AG04450 (cell line): ENCODE results near the gene FANCD2. TPM values are rescaled to one million over a fixed set of nuclear protein-coding genes. Genes with fewer than 3 reads are reported as not detected.

ENCODE experiments used
- CTCF ChIA-PET: fragments of 300-600, 350-600 bp; formaldehyde crosslinking; extraction: SDS; loops from one replicate; lab custom pipeline; 2022; ENCODE audit warnings: antibody characterized with exemption, inconsistent platforms; lab: Charles Lee
- POLR2A ChIA-PET: fragments of 350-600 bp; formaldehyde crosslinking; extraction: SDS; loops from one replicate; lab custom pipeline; 2021; ENCODE audit warnings: antibody characterized with exemption, inconsistent platforms; lab: Yijun Ruan, JAX
- DNase-seq: peaks from one replicate; pipeline ENCODE4 v3.0.0-alpha.2; 2011; ENCODE audit warnings: low read depth, low spot score
- H3K27ac ChIP-seq: one replicate; pipeline ENCODE4 v1.5.1; 2012; ENCODE audit warnings: low read depth, low read length, control low read depth
- H3K27me3 ChIP-seq: one replicate; pipeline ENCODE4 v1.6.0; 2012; ENCODE audit warnings: low read length; ENCODE audit not compliant: control insufficient read depth, insufficient read depth
- H3K4me3 ChIP-seq: 2 replicates; pipeline ENCODE4 v1.5.1; 2011; ENCODE audit warnings: mild to moderate bottlenecking, low read depth, low read length, control low read depth
- H3K9me3 ChIP-seq: 2 replicates; pipeline ENCODE4 v1.5.1; 2012; ENCODE audit warnings: low read length; ENCODE audit not compliant: control insufficient read depth, insufficient read depth
- CTCF ChIP-seq: IDR thresholded peaks from 2 replicates; pipeline ENCODE4 v1.5.1; 2011; ENCODE audit warnings: low read depth, low read length, control low read depth, inconsistent platforms
- polyA plus RNA-seq: library from polyadenylated mRNA; depleted of rRNA; stranded (reverse); fragments of >200 nt; gene quantifications from 2 replicates; pipeline ENCODE4 v1.2.3, GENCODE V29; 2011

Gene FANCD2
- polyA plus RNA-seq, 1 experiment = 5.4 TPM

GRCh38 chr3:10008588-10009344 lies 17.5 kb upstream of the FANCD2 start:
- H3K27me3 ChIP-seq = no peaks in the 10 kb centered on the region
- ChIA-PET POLR2A (interaction anchor here (0.8 kb wide), 1 partner anchor 287 kb away, joined by 3 read pairs; no protein-coding TSS in a partner anchor), CTCF (no interaction called here)
- DNase-seq = no peak
- peak overlapping the region; percentile 11 for H3K27ac ChIP-seq
- H3K9me3 ChIP-seq = no peaks in the 10 kb centered on the region; the same call in 1 of the 2 replicates
- no peak for TF ChIP-seq CTCF
- peak overlapping the region; percentile 58 for H3K4me3 ChIP-seq

GRCh38 chr3:10010421-10010877 lies 15.8 kb upstream of the FANCD2 start:
- no peak overlapping the region for H3K27ac ChIP-seq

GRCh38 chr3:10010878-10011465 lies 15.3 kb upstream of the FANCD2 start:
- CTCF ChIA-PET = interaction anchor here (0.6 kb wide), 1 partner anchor 25 kb away, joined by 7 read pairs; no protein-coding TSS in a partner anchor
- H3K4me3 ChIP-seq = peak overlapping the region; percentile 78

More at GRCh38 chr3:10010421-10010877, 15.8 kb upstream of the FANCD2 start:
- no peaks in the 10 kb centered on the region for H3K27me3 ChIP-seq
- TF ChIP-seq CTCF = no peak
- H3K4me3 ChIP-seq = peak overlapping the region; percentile 78
- DNase-seq = no peak
- ChIA-PET POLR2A (interaction anchor here (0.6 to 1.4 kb wide), 7 partner anchors 10 to 286 kb away, joined by 3 to 11 read pairs (median 5); partner anchors contain the start of genes EMC3, FANCD2 and VHL), CTCF (interaction anchor here (0.6 kb wide), 1 partner anchor 25 kb away, joined by 7 read pairs; no protein-coding TSS in a partner anchor)
- no peaks in the 10 kb centered on the region; the same call in 1 of the 2 replicates for H3K9me3 ChIP-seq

GRCh38 chr3:10011631-10012030 lies 14.6 kb upstream of the FANCD2 start:
- Histone ChIP-seq H3K9me3 (no peaks in the 10 kb centered on the region; the same call in 1 of the 2 replicates), H3K27ac (no peak overlapping the region), H3K27me3 (no peaks in the 10 kb centered on the region), H3K4me3 (no peak overlapping the region)
- ChIA-PET CTCF (no interaction called here), POLR2A (interaction anchor here (0.9 to 1.4 kb wide), 5 partner anchors 8 to 130 kb away, joined by 3 to 11 read pairs (median 5); partner anchors contain the start of genes EMC3, FANCD2 and VHL)
- TF ChIP-seq CTCF = no peak
- DNase-seq = no peak

More at GRCh38 chr3:10010878-10011465, 15.3 kb upstream of the FANCD2 start:
- H3K9me3 ChIP-seq = no peaks in the 10 kb centered on the region; the same call in 1 of the 2 replicates
- no peaks in the 10 kb centered on the region for H3K27me3 ChIP-seq
- TF ChIP-seq CTCF = no peak
- DNase-seq = peak; percentile 55
- no peak overlapping the region for H3K27ac ChIP-seq
- POLR2A ChIA-PET = interaction anchor here (0.6 to 1.4 kb wide), 8 partner anchors 9 to 285 kb away, joined by 3 to 11 read pairs (median 5); partner anchors contain the start of genes EMC3, FANCD2 and VHL
